Renal pelvis (tissue), 4 donors: ENCODE measurements around the gene PCDH9. TPM values are rescaled to one million over a fixed set of nuclear protein-coding genes. Genes with fewer than 3 reads are reported as not detected.

Source experiments
- DNase-seq: peaks from one replicate; pipeline ENCODE4 v3.0.0-alpha.2; 2013
- polyA plus RNA-seq, 3 donors: library from polyadenylated mRNA; unstranded; fragments of 120-200 nt; gene quantifications; one replicate each; pipeline ENCODE4 v1.2.1, GENCODE V29; 2013; ENCODE audit not compliant: insufficient read length in 3 of 3

Gene PCDH9
- polyA plus RNA-seq, 3 donors = 13.7 to 14.1 (median 13.7) TPM

GRCh38 chr13:66402546-66402945, 827.6 kb downstream of the PCDH9 start:
- DNase-seq = no peak

DNA sequence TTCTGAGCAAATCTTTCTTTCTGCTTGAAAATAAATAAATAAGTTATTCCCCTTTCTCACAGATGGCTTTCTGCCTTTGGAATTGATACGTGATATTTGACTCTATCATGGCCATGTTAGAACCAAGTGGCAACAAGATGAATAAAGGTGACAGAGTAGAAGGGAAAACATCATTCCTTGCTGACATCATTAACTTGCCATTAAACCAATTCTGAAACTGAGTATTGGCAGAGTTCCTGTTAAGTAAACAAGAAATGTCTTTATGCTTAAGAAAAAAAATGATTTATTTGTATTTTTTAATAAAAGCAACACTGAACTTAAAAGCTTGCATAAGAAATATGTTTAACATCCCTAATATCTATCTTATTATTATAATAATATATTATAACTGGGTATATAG, 828.1 kb downstream of the PCDH9 start:
- DNase-seq = no peak

DNA sequence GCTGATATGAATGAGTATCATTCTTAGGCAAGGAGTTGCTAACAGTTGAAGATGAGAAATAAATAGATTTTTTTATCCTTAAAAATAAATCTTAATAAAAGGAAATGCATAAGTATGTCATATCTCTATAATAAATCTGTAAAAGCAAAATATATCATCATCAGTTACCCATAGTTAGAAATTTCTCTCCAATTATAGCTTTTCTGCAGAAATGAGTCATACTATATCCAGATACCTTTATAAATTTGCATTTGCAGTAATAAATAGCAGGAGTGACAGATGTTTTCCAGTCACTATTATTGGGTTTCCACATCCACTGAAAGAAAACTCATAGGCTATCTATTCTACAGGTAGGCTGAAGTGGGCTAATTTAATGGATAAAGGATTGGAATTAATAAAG, 829.8 kb downstream of the PCDH9 start:
- DNase-seq = no peak

DNA sequence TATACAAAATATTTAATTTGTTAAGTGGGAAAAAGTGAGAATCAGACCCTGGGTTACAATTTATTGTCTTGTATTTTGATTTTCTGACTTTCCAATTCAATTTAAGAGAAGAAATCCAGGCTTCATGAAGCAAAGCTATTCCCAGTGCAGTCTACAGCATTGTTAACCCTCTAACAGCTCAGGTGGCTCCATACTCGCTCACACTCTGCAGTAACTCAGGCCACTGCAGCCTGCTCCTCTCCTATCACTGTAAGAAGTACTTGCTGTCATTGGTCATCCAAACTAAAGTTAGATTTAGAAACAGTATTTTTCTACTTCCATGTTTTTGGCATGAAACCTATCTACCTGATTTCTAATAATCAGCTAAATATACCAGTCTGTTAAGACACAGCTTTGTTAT, 830.3 kb downstream of the PCDH9 start:
- no peak for DNase-seq

DNA sequence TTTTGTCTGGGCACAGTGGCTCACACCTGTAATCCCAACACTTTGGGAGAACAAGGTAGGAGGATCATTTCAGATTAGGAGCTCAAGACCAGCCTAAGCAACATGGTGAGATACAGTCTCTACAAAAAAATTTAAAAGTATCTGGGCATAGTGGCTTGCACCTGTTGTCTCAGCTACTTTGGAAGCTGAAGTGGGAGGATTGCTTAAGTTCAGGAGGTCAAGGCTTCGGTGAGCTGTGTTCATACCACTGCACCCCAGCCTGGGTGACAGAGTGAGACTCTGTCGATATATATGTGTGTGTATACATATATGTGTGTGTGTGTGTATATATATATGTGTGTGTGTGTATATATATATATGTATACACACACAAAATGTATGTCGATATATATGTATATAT, 833.0 kb downstream of the PCDH9 start:
- no peak for DNase-seq

GRCh38 chr13:66391322-66391721, 838.8 kb downstream of the PCDH9 start:
- DNase-seq = no peak

DNA sequence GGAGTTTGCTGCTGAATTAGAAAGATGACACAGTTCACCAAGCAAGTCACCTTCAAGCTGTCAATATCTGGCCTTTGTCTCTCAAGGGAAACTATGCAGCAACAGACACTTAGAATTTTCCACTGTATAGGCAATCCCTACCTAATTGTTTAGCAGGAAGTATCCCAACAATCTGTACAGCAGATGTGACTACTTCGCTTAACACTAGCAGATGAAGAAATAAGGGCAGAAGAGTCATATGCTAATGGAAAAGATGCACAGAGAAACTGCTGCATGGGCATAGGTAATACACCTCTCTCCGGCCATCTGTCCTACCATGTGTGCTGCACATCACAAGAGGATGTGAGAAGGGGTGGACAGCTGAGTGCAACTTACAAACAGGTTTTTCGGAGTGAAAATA, 851.2 kb downstream of the PCDH9 start:
- no peak for DNase-seq

DNA sequence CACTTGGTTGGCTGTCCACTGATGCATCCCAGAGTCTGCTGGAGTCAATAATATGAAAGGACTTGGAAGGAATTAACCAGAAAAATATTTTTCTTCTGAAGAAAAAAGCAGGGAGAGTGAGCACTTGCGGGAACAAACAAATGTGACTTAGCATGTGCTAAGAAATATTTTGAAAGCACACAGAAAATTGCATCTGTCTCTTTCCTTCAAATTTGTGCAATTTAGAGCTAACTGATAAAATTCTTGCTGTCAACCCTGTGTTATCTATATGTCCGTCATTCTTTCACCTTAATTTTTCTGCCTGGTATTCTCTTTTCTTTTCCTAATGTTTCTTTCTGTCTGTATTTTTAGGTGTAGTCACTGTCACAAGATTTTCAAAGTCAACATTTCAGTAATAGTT, 852.6 kb downstream of the PCDH9 start:
- DNase-seq = no peak

DNA sequence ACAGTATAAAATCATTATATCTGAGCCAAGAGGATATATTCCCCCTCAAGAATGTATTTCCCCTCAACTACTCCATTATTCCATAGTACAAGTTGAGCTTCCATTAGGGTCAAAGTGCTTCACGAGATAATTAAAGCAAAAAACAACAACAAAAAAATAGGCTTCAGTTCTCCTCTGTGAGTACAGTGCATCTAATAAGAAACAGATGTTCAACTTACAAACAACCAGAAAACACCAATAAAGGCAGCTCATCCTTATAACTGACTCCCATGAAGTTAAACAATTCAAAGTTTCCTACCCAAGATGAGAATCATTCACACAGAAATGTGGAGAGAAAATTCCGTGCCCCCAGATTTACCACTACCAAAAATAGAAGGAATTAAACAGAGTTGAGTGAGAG, 854.4 kb downstream of the PCDH9 start:
- DNase-seq = no peak

DNA sequence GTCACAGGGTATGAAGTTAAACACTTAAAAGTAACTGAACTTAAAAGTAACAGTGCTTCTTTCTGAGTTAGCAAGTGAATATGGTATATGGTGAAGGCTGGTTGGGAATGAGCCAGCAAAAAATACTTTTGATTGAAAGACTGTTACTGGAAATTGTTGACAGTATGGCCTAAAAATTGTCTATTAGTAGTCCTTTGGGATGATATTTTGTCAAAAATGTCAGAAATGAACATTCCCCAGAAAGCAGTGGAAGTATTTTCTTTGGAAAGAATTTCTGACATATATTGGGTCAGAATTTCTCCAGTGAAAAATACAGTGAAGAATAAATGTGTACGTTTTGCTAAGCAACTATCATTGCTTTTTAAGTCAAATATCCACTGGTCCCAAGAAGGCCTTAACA, 860.5 kb downstream of the PCDH9 start:
- no peak for DNase-seq

DNA sequence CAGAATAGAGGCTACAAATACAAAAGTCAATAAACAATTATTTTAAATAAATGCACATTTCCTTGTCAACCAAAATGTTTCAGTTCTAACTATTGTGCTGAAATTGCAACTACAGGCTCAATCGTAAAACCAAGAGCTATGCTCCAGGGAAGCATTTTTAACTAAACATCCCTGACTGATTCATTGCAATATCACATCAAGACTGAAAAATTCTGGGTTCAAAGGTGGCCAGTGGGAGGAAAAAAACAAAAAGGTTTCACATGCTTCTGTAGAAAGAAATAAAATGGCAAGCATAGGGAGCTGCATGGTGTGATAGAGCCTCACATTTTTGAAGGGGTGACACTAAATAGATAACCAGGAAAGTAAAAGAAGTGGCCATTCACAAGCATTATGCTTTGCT, 862.8 kb downstream of the PCDH9 start:
- DNase-seq = no peak

DNA sequence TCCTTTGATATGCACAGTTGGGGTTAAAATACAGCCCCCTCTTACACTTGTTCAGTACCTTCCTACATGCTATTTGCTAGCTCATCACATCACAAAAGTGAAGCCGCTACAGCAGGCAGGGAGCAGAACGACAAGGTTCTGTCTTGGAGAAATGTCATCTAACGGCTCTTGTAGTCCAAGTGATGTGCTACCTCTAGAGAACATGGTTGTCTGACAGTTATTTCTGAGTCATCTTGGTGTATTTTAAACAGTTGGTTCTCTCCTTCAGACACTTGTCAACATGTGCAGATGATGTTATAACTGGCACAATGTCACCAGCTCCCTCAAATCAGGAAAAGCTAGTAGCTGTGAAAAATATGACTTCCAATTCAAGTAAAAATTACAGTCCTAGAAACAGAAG, 865.0 kb downstream of the PCDH9 start:
- DNase-seq = no peak

GRCh38 chr13:66364346-66364745, 865.8 kb downstream of the PCDH9 start:
- no peak for DNase-seq

DNA sequence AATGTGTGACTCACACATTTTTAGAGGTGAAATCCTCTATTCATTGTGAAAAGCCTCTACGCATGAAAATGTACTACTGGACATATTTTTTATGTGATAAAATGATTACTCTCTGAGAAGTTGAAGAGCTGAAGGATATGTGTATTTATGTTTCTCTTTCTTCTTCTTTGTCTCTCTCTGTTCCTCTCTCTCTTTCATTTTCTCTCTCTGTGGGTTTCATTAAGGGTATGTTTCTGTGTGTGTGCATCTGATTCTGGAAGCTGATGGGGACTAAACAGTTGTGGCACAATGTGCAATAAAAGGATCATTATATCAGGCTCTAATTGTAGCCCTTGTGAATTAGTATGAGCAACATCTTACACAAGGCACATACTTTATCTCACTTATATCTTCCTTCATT, 867.7 kb downstream of the PCDH9 start:
- no peak for DNase-seq

DNA sequence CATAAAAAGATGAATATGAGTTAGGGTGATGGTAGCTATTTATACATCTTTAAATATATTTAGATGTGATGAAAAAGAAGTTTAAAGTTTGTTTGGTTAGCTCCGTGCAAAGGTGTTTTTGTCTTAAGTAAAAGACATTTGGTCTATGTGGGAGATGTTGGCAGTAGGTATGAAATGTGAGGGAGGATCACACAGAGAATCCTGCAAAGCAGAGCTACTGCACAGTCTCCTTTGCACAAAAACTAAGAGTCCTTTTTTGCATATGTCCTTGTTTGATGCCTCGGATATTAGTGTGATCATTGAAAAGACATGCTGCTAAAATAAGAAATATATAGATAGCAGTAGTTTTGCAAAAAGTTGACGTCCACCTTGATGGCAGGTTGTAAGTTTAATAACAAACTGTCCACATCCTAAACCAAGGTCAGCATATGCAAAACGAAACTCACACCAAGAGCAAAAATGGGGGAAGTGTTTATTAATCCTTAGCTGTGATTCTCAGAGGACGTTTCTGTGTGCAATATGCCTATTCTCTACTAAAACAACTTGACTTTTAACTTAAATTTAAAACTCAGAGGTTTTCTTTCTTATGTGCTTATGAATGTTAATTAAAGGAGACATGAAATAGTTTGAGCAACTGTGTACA, 870.1 kb downstream of the PCDH9 start:
- no peak for DNase-seq

- no peak for DNase-seq
Measured at GRCh38 chr13:66359393-66359792, 870.7 kb downstream of the PCDH9 start.

GRCh38 chr13:66358564-66358963, 871.6 kb downstream of the PCDH9 start:
- no peak for DNase-seq

DNA sequence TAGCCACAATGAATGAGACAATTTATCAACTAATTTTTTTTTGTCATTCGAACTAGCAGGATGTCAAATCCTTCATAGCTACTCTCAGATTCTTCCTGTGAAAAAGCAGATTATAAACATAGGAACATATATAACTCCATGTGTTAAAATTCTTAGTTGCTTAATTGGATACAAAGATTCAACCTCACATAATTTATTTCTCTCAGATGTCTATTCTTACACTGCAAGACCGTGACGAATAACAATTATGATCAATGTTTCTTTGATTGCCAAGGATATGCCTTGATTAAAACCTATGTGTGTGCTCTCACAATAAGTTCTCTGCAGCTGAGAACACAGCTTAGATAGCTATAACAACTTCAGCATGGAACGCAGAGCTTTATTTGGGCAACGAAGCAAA, 872.7 kb downstream of the PCDH9 start:
- no peak for DNase-seq

DNA sequence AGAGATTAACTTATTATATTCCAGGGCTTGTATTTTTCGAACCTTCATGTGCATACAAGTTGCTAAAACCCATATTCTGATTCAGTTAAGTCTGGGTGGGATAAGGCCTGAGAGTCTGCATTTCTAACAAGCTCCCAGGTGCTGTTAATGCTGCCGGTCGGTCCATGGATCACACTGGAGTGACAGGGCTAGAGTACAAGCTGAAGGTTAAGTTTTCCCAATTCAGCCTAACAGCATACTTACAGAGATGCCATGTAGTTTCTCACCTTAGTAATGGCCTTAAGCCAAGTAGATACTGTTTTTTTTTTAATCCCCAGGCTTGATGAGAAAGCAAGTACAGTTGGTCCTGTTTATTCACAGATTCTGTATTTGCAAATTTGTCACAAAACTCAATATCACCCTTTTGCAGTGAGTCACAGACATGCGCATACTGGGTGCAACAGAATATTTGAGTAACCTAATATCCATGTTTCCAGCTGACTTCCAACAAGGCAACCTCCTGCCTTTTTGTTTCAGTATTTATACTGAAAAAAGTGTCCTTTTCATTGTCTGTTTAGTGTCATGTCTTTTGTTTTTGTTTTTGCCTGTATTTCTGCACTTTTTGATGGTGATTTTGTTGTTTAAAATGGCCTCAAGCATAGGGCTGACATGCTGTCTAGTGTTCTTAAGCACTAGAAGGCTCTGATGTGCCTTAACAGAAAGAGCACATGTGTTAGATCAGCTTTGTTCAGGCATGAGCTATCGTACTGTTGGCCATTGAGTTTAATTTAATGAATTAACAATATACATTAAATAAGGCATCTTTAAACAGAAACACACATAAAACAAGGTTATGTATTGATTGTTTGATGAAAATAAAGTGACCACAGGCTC, 875.0 kb downstream of the PCDH9 start:
- no peak for DNase-seq

GRCh38 chr13:66353664-66354063, 876.5 kb downstream of the PCDH9 start:
- DNase-seq = no peak

DNA sequence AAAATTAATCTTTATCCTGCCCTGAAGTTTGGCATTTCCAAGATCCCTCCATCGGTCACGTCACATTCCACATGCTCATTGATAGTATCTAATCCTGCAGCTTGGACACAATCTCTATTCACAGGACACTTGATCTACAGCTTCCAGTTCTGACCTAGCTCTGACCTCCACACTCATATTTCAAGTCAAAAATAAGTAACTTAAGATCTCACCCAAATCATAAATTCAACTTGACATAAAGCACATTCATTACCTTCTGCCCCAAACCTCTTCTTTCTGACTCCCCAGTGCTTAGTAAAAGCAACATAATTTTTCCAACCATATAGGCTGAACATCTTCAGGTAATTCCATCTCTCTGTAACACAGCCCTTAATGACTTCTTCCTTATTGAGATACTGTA, 880.2 kb downstream of the PCDH9 start:
- DNase-seq = no peak

GRCh38 chr13:66348745-66349690, 881.1 kb downstream of the PCDH9 start:
- DNase-seq = no peak
